Keratinocyte (primary cell): ENCODE measurements around the gene EPHA6. TPM values are rescaled to one million over a fixed set of nuclear protein-coding genes. Genes with fewer than 3 reads are reported as not detected.

Source experiments
- DNase-seq: peaks from one replicate; pipeline ENCODE4 v3.0.0-alpha.2; 2011; ENCODE audit warnings: low read depth, missing footprints, low spot score
- FAIRE-seq: peaks from 2 replicates; lab custom pipeline; 2011; peaks lifted over from hg19 to GRCh38; lab: Jason Lieb, UNC
- H2AFZ ChIP-seq: 2 replicates; pipeline ENCODE4 v1.6.0; 2012; ENCODE audit warnings: low read length, control low read depth, inconsistent platforms; ENCODE audit not compliant: control insufficient read depth
- H3K27ac ChIP-seq: 2 replicates; pipeline ENCODE4 v1.5.1; 2011; ENCODE audit warnings: low read length; ENCODE audit not compliant: control insufficient read depth, insufficient read depth
- H3K27me3 ChIP-seq: 3 replicates; pipeline ENCODE4 v1.6.0; 2011; ENCODE audit warnings: low read length; ENCODE audit not compliant: control insufficient read depth, insufficient read depth; ENCODE audit errors: extremely low read depth
- H3K36me3 ChIP-seq, 2 experiments: 2 replicates in 1 of 2; 3 replicates in 1 of 2; pipeline ENCODE4 v1.5.1; 2011; ENCODE audit warnings: low read length in 2 of 2, mild to moderate bottlenecking in 1 of 2; ENCODE audit not compliant: control insufficient read depth in 2 of 2, insufficient read depth in 2 of 2; ENCODE audit errors: extremely low read depth in 1 of 2
- H3K4me1 ChIP-seq: 3 replicates; pipeline ENCODE4 v1.5.1; 2011; ENCODE audit warnings: low read length; ENCODE audit not compliant: control insufficient read depth, insufficient read depth; ENCODE audit errors: extremely low read depth
- H3K4me2 ChIP-seq: 3 replicates; pipeline ENCODE4 v1.6.0; 2011; ENCODE audit warnings: low read depth, low read length; ENCODE audit not compliant: control insufficient read depth, insufficient read depth; ENCODE audit errors: extremely low read depth
- H3K4me3 ChIP-seq, 3 experiments: fragments of 200-600 bp in 1 of 3; sonication (generic) in 1 of 3; 2 replicates in 2 of 3; 3 replicates in 1 of 3; pipeline ENCODE4 v1.5.1; 2011 to 2016; ENCODE audit warnings: low read length in 3 of 3, mild to moderate bottlenecking in 3 of 3, control low read depth in 2 of 3, inconsistent platforms in 1 of 3, low read depth in 1 of 3, mixed read lengths in 1 of 3, mixed run types in 1 of 3, moderate library complexity in 1 of 3; ENCODE audit not compliant: control insufficient read depth in 2 of 3, insufficient read depth in 2 of 3; ENCODE audit errors: extremely low read depth in 1 of 3
- H3K79me2 ChIP-seq: 2 replicates; pipeline ENCODE4 v1.6.0; 2012; ENCODE audit warnings: low read length; ENCODE audit not compliant: control insufficient read depth, insufficient read depth
- H3K9ac ChIP-seq: 3 replicates; pipeline ENCODE4 v1.6.0; 2011; ENCODE audit warnings: low read length; ENCODE audit not compliant: control insufficient read depth, insufficient read depth; ENCODE audit errors: extremely low read depth
- H3K9me1 ChIP-seq: 3 replicates; pipeline ENCODE4 v1.6.0; 2011; ENCODE audit warnings: low read length; ENCODE audit not compliant: control insufficient read depth, insufficient read depth; ENCODE audit errors: extremely low read depth
- H3K9me3 ChIP-seq: 2 replicates; pipeline ENCODE4 v1.5.1; 2012; ENCODE audit warnings: low read depth, low read length; ENCODE audit not compliant: control insufficient read depth
- H4K20me1 ChIP-seq: 3 replicates; pipeline ENCODE4 v1.6.0; 2011; ENCODE audit warnings: low read length; ENCODE audit not compliant: control insufficient read depth, insufficient read depth; ENCODE audit errors: extremely low read depth
- CTCF ChIP-seq, 3 experiments: IDR thresholded peaks in 1 of 3; conservative IDR thresholded peaks in 1 of 3; optimal IDR thresholded peaks in 1 of 3; 2 replicates in 2 of 3; 3 replicates in 1 of 3; pipeline versions ENCODE3 to v1.5.1; 2011; ENCODE audit warnings: low read length in 3 of 3, mild to moderate bottlenecking in 3 of 3, moderate library complexity in 2 of 3, control low read depth in 1 of 3, inconsistent platforms in 1 of 3; ENCODE audit not compliant: insufficient read depth in 2 of 3; ENCODE audit errors: extremely low read depth in 1 of 3
- EZH2 ChIP-seq: IDR thresholded peaks from one replicate; pipeline ENCODE4 v1.6.1; 2012; ENCODE audit warnings: inconsistent platforms, mild to moderate bottlenecking, low read length, moderate library complexity
- dilution Hi-C: fragments of 300-500 bp; cut with MboI; formaldehyde crosslinking; loops from one replicate; pipeline ENCODE4 v1.7.0; 2020; ENCODE audit warnings: low sequenced_read_pairs; ENCODE audit not compliant: extremely low pct_ligation_motif_present
- polyA plus RNA-seq, 5 experiments: library from polyadenylated mRNA; depleted of rRNA in 3 of 5; stranded (reverse) in 3 of 5; stranded (forward) in 1 of 5; unstranded in 1 of 5; fragments of >200 nt; gene quantifications; 1 replicate in 1 of 5; 2 replicates in 3 of 5; 3 replicates in 1 of 5; pipeline versions ENCODE4 v1.2.1 to v1.2.3, GENCODE V29; 2011 to 2012; ENCODE audit warnings: missing spikeins in 2 of 5, low read depth in 1 of 5, low replicate concordance in 1 of 5

The EPHA6 gene
- polyA plus RNA-seq, 1 donor (not counting 4 experiments of a cell fraction or from before 2014, with no cell fraction given): not detected

- no peak for TF ChIP-seq EZH2
- no peak overlapping the region for H3K4me2 ChIP-seq
- no peak overlapping the region for H3K4me3 ChIP-seq
- no peaks in the 10 kb centered on the region for H3K9me1 ChIP-seq
- no peak for FAIRE-seq
- H3K9me3 ChIP-seq: no peaks in the 10 kb centered on the region
- H3K79me2 ChIP-seq: no peaks in the 10 kb centered on the region
- dilution Hi-C loops: no loop called here
- H3K9ac ChIP-seq: no peak overlapping the region
- no peaks in the 10 kb centered on the region for H4K20me1 ChIP-seq
- no peaks in the 10 kb centered on the region for H3K36me3 ChIP-seq
- H3K27ac ChIP-seq: no peak overlapping the region
- no peak for DNase-seq
- no peaks in the 10 kb centered on the region for H3K4me1 ChIP-seq
- H3K27me3 ChIP-seq: no peaks in the 10 kb centered on the region
- no peak overlapping the region for H2AFZ ChIP-seq
Measured at GRCh38 chr3:97235611-97236315, 421.4 kb downstream of the EPHA6 start.

GRCh38 chr3:97241417-97241816, 427.0 kb downstream of the EPHA6 start:
- Histone ChIP-seq H2AFZ (no peak overlapping the region), H3K36me3 (no peaks in the 10 kb centered on the region), H3K9me1 (no peaks in the 10 kb centered on the region), H3K79me2 (no peaks in the 10 kb centered on the region), H3K9me3 (no peaks in the 10 kb centered on the region), H3K9ac (no peak overlapping the region), H3K4me1 (no peaks in the 10 kb centered on the region), H3K27me3 (no peaks in the 10 kb centered on the region), H3K27ac (no peak overlapping the region), H3K4me3 (no peak overlapping the region), H3K4me2 (no peak overlapping the region), H4K20me1 (no peaks in the 10 kb centered on the region)
- DNase-seq (no peak), FAIRE-seq (no peak)
- dilution Hi-C loops: no loop called here
- TF ChIP-seq CTCF (optimal IDR thresholded peaks at IDR 0.05 in 1 of 3, IDR thresholded peaks at IDR 0.05 in 1 of 3, conservative IDR thresholded peaks at IDR 0.05 in 1 of 3; ENCODE audit: extremely low read depth in 1 of 3, insufficient read depth in 2 of 3, low read length in 3 of 3) (no peak), EZH2 (no peak)
